Measurements from ENCODE around the gene IGSF9B.

- no peak for TF ChIP-seq CTCF (IDR thresholded peaks at IDR 0.05)
- no peak for TF ChIP-seq POLR2A (IDR thresholded peaks at IDR 0.05)
- TF ChIP-seq POLR2AphosphoS5 (IDR thresholded peaks at IDR 0.05): no peak
Observed at GRCh38 chr11:133904818-133905515, 51.8 kb downstream of the IGSF9B start.

Data from prostate gland (tissue), 2 donors.